Ovary (tissue), 3 donors: Measurements from ENCODE around the gene UAP1.

Source experiments
- POLR2A ChIP-seq: fragments of 450-650 bp; IDR thresholded peaks from one replicate; pipeline ENCODE4 v1.6.1; 2017; ENCODE audit warnings: antibody characterized with exemption, mild to moderate bottlenecking, moderate library complexity
- TF ChIP-seq, protein P1 (sequence below), 3 donors: fragments of 450-650 bp in 2 of 3; fragments of 200-600 bp in 1 of 3; IDR thresholded peaks; one replicate each; pipeline versions ENCODE4 v1.5.1 to v1.8.0; 2016 to 2022; ENCODE audit warnings: antibody characterized with exemption in 3 of 3, mild to moderate bottlenecking in 1 of 3
- donor health status: DM: no; HTN: no; CAD: no.

DNA sequence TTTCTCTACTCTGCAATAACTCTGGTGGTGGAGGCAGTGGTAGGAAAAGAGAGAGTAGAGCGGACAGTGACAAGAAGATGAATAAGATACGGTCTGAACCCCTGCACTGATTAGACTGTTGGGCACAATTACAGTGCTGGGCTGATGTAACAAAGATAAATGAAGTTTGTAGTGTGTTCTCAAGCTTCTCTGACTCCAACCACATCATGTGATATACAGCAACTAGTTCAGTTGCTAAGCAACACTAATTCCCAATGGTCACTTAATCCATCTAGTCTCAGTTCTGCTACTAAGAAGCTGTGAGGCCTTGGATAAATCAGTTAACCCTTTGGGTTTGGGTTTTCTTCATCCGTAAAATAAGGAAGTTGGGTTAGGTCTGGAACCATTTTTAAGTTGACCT is 88.1 kb downstream of the UAP1 start:
- TF ChIP-seq, protein P1, sequence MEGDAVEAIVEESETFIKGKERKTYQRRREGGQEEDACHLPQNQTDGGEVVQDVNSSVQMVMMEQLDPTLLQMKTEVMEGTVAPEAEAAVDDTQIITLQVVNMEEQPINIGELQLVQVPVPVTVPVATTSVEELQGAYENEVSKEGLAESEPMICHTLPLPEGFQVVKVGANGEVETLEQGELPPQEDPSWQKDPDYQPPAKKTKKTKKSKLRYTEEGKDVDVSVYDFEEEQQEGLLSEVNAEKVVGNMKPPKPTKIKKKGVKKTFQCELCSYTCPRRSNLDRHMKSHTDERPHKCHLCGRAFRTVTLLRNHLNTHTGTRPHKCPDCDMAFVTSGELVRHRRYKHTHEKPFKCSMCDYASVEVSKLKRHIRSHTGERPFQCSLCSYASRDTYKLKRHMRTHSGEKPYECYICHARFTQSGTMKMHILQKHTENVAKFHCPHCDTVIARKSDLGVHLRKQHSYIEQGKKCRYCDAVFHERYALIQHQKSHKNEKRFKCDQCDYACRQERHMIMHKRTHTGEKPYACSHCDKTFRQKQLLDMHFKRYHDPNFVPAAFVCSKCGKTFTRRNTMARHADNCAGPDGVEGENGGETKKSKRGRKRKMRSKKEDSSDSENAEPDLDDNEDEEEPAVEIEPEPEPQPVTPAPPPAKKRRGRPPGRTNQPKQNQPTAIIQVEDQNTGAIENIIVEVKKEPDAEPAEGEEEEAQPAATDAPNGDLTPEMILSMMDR (IDR thresholded peaks at IDR 0.05), result no peak
- TF ChIP-seq POLR2A, result no peak
